ENCODE measurements around the gene P2RX3. TPM values are rescaled to one million over a fixed set of nuclear protein-coding genes. Genes with fewer than 3 reads are reported as not detected.

The P2RX3 gene
- total RNA-seq, 1 donor from 2014 or later = not detected

- Histone ChIP-seq H3K4me1 (peaks cover 28% of the 10 kb centered on the region), H3K36me3 (peaks cover 0 to 57% of the 10 kb centered on the region in 2 donors), H3K4me3 (no peak overlapping the region), H3K9me3 (no peaks in the 10 kb centered on the region), H3K27me3 (no peaks in the 10 kb centered on the region), H3K27ac (no peak overlapping the region)
- intact Hi-C loops (cut with DNase I) = no loop called here
- DNase-seq (ENCODE audit: extremely low spot score in 2 of 2) = no peak
- no peak for TF ChIP-seq POLR2A (IDR thresholded peaks at IDR 0.05)
- no peak for TF ChIP-seq CTCF (IDR thresholded peaks at IDR 0.05)
Measured at GRCh38 chr11:57407010-57407920, 69.1 kb downstream of the P2RX3 start.

GRCh38 chr11:57407941-57408475 lies 69.9 kb downstream of the P2RX3 start:
- no peak for TF ChIP-seq POLR2AphosphoS5 (IDR thresholded peaks at IDR 0.05; ENCODE audit: insufficient read depth in 1 of 2, low read depth in 1 of 2)
- TF ChIP-seq POLR2A (IDR thresholded peaks at IDR 0.05) = no peak
- no peak for TF ChIP-seq CTCF (IDR thresholded peaks at IDR 0.05)
- peaks cover 0 to 57% of the 10 kb centered on the region in 2 donors for H3K36me3 ChIP-seq
- DNase-seq (ENCODE audit: extremely low spot score in 2 of 2) = no peak
- no peak overlapping the region for H3K4me3 ChIP-seq
- no peaks in the 10 kb centered on the region for H3K9me3 ChIP-seq
- intact Hi-C loops (cut with DNase I) = no loop called here
- peaks cover 28% of the 10 kb centered on the region for H3K4me1 ChIP-seq
- no peak overlapping the region for H3K27ac ChIP-seq
- no peaks in the 10 kb centered on the region for H3K27me3 ChIP-seq

GRCh38 chr11:57408771-57409170 lies 70.6 kb downstream of the P2RX3 start:
- TF ChIP-seq CTCF (IDR thresholded peaks at IDR 0.05) (no peak), POLR2A (IDR thresholded peaks at IDR 0.05) (no peak), POLR2AphosphoS5 (IDR thresholded peaks at IDR 0.05; ENCODE audit: insufficient read depth in 1 of 2, low read depth in 1 of 2) (no peak)
- DNase-seq (ENCODE audit: extremely low spot score in 2 of 2) = no peak
- peaks cover 0 to 64% of the 10 kb centered on the region in 2 donors for H3K36me3 ChIP-seq
- peaks cover 28% of the 10 kb centered on the region for H3K4me1 ChIP-seq
- H3K4me3 ChIP-seq = no peak overlapping the region
- H3K27me3 ChIP-seq = no peaks in the 10 kb centered on the region
- intact Hi-C loops (cut with DNase I) = no loop called here
- no peak overlapping the region for H3K27ac ChIP-seq
- H3K9me3 ChIP-seq = no peaks in the 10 kb centered on the region

GRCh38 chr11:57409321-57410100 lies 71.4 kb downstream of the P2RX3 start:
- Histone ChIP-seq H3K4me3 (no peak overlapping the region), H3K27me3 (no peaks in the 10 kb centered on the region), H3K9me3 (no peaks in the 10 kb centered on the region), H3K4me1 (peaks cover 28% of the 10 kb centered on the region), H3K36me3 (peaks cover 0 to 72% of the 10 kb centered on the region in 2 donors), H3K27ac (no peak overlapping the region)
- DNase-seq (ENCODE audit: extremely low spot score in 2 of 2) = no peak
- TF ChIP-seq CTCF (IDR thresholded peaks at IDR 0.05) = no peak
- intact Hi-C loops (cut with DNase I) = no loop called here
